Ovary (tissue), 9 donors: ENCODE results near the gene HLCS. TPM values are rescaled to one million over a fixed set of nuclear protein-coding genes. Genes with fewer than 3 reads are reported as not detected.

Source experiments
- DNase-seq, 5 donors: peaks; one replicate each; pipeline ENCODE4 v3.0.0-alpha.2; 2019 to 2020
- H3K27ac ChIP-seq, 2 donors: fragments of 200-600 bp; one replicate each; pipeline versions ENCODE4 v1.5.1 to v1.8.0; 2019 to 2022
- H3K27me3 ChIP-seq: fragments of 200-600 bp; one replicate; pipeline ENCODE4 v1.8.0; 2022
- H3K36me3 ChIP-seq: fragments of 200-600 bp; sonication (generic); one replicate; pipeline ENCODE4 v1.5.1; 2019
- H3K4me1 ChIP-seq: one replicate; pipeline ENCODE4 v1.8.1; 2013; ENCODE audit warnings: mild to moderate bottlenecking, moderate library complexity; ENCODE audit not compliant: insufficient read depth
- H3K4me3 ChIP-seq: fragments of 200-600 bp; sonication (generic); one replicate; pipeline ENCODE4 v1.5.1; 2017
- H3K9me3 ChIP-seq, 2 donors: fragments of 200-600 bp in 1 of 2; sonication (generic) in 1 of 2; one replicate each; pipeline versions ENCODE4 v1.5.1 to v1.8.1; 2013 to 2019; ENCODE audit warnings: mild to moderate bottlenecking in 1 of 2, moderate library complexity in 1 of 2
- CTCF ChIP-seq, 3 donors: fragments of 450-650 bp in 2 of 3; fragments of 200-600 bp in 1 of 3; IDR thresholded peaks; one replicate each; pipeline versions ENCODE4 v1.5.1 to v1.8.0; 2016 to 2022; ENCODE audit warnings: antibody characterized with exemption in 3 of 3, mild to moderate bottlenecking in 1 of 3
- EP300 ChIP-seq: sonication (generic); formaldehyde crosslinking; IDR thresholded peaks from one replicate; pipeline ENCODE4 v1.6.1; 2017; ENCODE audit warnings: antibody characterized with exemption
- POLR2A ChIP-seq: fragments of 450-650 bp; IDR thresholded peaks from one replicate; pipeline ENCODE4 v1.6.1; 2017; ENCODE audit warnings: antibody characterized with exemption, mild to moderate bottlenecking, moderate library complexity
- WGBS, 3 donors: extraction: QIAGEN DNeasy Blood & Tissue Kit in 1 of 3; methylation state at CpG; one replicate each; pipeline versions ENCODE4 v1.1.5 to v1.1.7; 2013 to 2017; 5-methylcytosine and 5-hydroxymethylcytosine counted together
- intact Hi-C, 4 donors: fragments of 100-400 bp; cut with DNase I; formaldehyde crosslinking; loops; one replicate each; pipeline versions ENCODE4 v1.11.0 to v1.15.1; 2022 to 2023
- polyA plus RNA-seq, 2 donors: library from polyadenylated mRNA; stranded (reverse); fragments of 200-250 nt in 1 of 2; fragments of 350-450 nt in 1 of 2; fragmentation: Illumina TruSeq in 1 of 2; extraction: RNeasy Lipid Tissue Mini Kit (QIAGEN cat#74804) in 1 of 2; gene quantifications; one replicate each; pipeline ENCODE4 v1.2.3, GENCODE V29; 2013 to 2014
- total RNA-seq, 7 donors: library from RNA; depleted of rRNA in 2 of 7; stranded (reverse); fragments of >200 nt in 2 of 7; fragmentation: NEBNext Ultra II Directional in 3 of 7; extraction: Animal tissue kit (Norgen Biotek cat#: 25700) in 3 of 7; gene quantifications; one replicate each; pipeline versions ENCODE4 v1.1.0 to v1.2.4, GENCODE V29; 2016 to 2023
- donor health status: DM: no; HTN: no; CAD: no; lungs with moderate emphysema.
- donor health status: DM: no; HTN: no; CAD: no.
- donor health status: Bipolar disorder and iron deficiency.
- donor health status: DM: yes; HTN: yes; CAD: no.
- donor health status: DM: no; HTN: no; CAD: no.
- donor health status: DM: yes; HTN: yes; CAD: no.

The HLCS gene
- total and polyA plus RNA-seq, 9 donors: 4.0 to 20.3 (median 12.4) TPM

DNA sequence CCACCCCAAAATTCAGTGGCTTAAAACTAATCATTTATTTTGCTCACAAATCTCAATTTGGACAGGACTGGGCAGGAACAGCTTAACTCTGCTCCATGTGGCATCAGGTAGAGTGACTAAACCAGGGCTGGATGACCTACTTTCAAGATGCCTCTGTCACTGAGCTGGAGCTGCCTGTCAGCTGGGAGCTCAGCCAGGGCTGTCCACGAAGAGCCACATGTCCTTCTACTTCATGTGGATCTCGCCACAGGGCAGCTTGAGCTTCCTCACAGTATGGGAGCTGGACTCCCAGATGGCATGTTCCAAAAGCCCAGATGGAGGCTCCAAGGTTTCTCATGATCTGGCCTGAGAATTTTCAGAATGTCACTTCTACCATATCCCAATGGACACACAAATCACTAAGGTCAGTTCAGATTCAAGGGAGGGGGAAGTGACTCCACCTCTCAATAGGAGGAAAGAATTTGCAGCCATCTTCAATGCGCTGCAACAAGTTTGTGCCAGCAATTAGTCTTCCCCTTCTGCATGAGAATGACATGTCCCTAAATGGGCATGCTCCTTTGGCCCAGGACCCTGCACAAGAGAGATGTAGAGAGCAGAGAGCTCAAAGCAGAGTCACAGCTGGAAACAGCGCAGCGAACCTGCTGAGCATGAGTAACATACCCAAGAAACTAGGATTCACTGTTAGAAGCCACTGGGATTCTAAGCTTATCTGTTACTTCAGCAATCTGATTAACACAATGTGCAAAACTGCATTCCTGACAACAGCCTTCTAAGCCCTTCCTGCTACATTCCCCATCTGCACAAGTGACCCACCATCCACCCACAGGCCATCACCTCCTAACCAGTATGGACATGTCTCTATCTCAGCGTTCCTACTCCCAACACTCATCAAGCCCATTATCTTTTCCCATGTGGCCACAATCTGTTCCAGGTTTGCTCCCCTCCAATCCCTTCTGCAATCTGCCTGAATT lies 17.0 kb downstream of the HLCS start:
- no peaks in the 10 kb centered on the region for H3K36me3 ChIP-seq
- H3K27ac ChIP-seq: no peak overlapping the region
- no peaks in the 10 kb centered on the region for H3K4me1 ChIP-seq
- intact Hi-C loops: no loop called here
- H3K9me3 ChIP-seq: no peaks in the 10 kb centered on the region
- no peaks in the 10 kb centered on the region for H3K27me3 ChIP-seq
- TF ChIP-seq CTCF (IDR thresholded peaks at IDR 0.05) (no peak), EP300 (no peak), POLR2A (no peak)
- H3K4me3 ChIP-seq: no peak overlapping the region
- 97 to 99% (median 97%) methylated on average over 6 of the region's 6 CpGs for WGBS, 3 donors
- DNase-seq: no peak

DNA sequence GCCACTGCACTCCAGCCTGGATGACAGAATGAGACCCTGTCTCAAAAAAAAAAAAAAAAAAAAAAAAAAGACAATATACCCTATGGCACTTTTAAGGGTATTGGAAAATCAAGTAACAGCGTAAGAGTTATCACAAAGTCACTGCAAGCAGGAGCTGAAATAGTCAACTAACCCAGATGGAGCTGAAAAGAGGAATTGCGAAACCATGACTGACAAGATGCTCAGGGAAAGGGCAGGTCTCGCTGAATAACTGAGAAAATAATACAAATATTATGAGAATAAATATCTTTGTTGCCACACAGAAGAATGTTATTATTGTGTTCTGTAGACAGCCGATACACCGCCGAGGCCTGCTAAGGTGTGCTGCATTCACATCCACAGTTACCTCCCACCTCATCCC lies 17.8 kb downstream of the HLCS start:
- Histone ChIP-seq H3K4me3 (no peak overlapping the region), H3K36me3 (no peaks in the 10 kb centered on the region), H3K4me1 (no peaks in the 10 kb centered on the region), H3K27ac (no peak overlapping the region), H3K9me3 (no peaks in the 10 kb centered on the region), H3K27me3 (no peaks in the 10 kb centered on the region)
- no peak for DNase-seq
- intact Hi-C loops: no loop called here
- 22 to 78% (median 75%) methylated on average over 6 of the region's 6 CpGs for WGBS, 3 donors
- TF ChIP-seq EP300 (no peak), CTCF (IDR thresholded peaks at IDR 0.05) (no peak), POLR2A (no peak)

- H3K4me1 ChIP-seq: no peaks in the 10 kb centered on the region
- H3K27ac ChIP-seq: no peak overlapping the region
- no peaks in the 10 kb centered on the region for H3K9me3 ChIP-seq
- no peak overlapping the region for H3K4me3 ChIP-seq
- no peaks in the 10 kb centered on the region for H3K27me3 ChIP-seq
- TF ChIP-seq POLR2A (no peak), CTCF (IDR thresholded peaks at IDR 0.05) (no peak), EP300 (no peak)
- 68 to 75% (median 70%) methylated on average over 11 of the region's 11 CpGs for WGBS, 3 donors
- no peak for DNase-seq
- intact Hi-C loops: no loop called here
- no peaks in the 10 kb centered on the region for H3K36me3 ChIP-seq
Observed at GRCh38 chr21:36946949-36947356, 19.5 kb downstream of the HLCS start.

GRCh38 chr21:36945496-36946138 lies 20.9 kb downstream of the HLCS start:
- no peaks in the 10 kb centered on the region for H3K36me3 ChIP-seq
- WGBS, 3 donors: 79 to 89% (median 87%) methylated on average over 6 of the region's 6 CpGs
- H3K4me3 ChIP-seq: no peak overlapping the region
- TF ChIP-seq CTCF (IDR thresholded peaks at IDR 0.05) (no peak), EP300 (no peak), POLR2A (no peak)
- DNase-seq: no peak
- H3K27ac ChIP-seq: no peak overlapping the region
- no peaks in the 10 kb centered on the region for H3K27me3 ChIP-seq
- no peaks in the 10 kb centered on the region for H3K4me1 ChIP-seq
- intact Hi-C loops: no loop called here
- no peaks in the 10 kb centered on the region for H3K9me3 ChIP-seq
